UCSD-AML1 (cell line): ENCODE measurements around the gene CCDC188.

Experiments used
- DNase-seq: peaks from one replicate; lab custom pipeline; 2025; ENCODE audit not compliant: unreplicated experiment; lab: John Stamatoyannopoulos, UW

CCDC188 gene

DNA sequence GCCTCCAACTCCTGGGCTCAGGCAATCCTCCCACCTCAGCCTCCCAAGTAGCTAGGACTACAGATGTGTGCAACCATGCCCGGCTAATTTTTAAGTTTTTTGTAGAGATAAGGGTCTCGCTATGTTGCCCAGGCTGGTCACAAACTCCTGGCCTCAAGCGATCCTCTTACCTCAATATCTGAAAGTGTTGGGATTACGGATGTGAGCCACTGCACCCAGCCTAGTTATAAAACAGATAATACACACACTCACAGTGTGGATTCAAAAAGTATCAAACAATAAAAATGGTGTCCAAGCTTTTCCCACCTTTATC lies 377 bp upstream of the CCDC188 start:
- no peak for DNase-seq

DNA sequence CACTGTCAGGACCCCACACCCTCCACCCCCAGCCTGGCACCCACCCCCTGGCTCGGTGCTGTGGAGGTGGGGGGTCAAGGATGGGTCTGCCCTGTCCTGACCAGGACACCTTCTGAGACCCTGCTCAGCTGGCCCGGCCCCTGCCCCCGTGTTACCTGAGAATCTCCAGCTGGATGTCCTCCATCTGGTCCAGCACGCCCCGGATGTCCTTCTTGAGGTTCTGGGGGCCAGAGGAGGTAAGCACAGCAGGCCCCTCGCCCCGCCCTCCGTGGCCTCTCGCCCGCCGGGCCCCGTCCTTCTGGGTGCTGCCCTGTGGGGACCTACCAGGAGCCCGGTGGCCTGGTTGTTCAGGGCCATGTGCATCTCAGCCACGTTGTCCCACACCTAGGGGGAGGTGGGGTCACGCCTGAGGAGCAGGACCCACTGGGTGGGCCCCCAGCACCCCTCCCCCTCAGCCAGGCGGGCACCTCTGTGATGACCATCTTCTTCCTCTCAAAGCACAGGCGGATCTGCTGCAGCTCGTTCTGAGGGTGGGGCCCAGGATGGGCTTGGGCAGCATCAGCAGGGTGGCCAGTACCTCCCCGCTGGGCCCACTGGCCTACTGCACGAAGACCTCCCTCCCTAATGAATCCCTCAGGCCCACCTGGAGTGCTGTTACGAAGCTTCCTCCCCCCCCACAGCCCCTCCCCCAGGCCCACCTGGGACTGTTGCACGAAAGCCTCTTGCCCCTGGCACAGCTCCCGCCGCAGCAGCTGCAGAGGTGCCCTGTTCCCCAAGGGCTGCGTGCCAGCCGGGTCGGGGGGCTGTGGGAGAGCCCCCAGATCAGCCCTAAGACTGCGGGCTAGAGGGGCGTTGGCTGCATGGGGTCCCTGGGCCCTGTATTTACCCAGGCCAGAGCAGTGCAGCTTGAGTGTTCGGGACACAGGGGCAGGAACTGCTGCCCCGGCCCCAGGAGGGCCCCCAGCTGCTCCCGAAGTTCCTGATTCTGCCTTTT lies 1.3 kb downstream of the CCDC188 start:
- no peak for DNase-seq

- DNase-seq = no peak
Measured at GRCh38 chr22:20148414-20148813, 2.4 kb downstream of the CCDC188 start.

- no peak for DNase-seq
Measured at GRCh38 chr22:20147237-20147988, 3.4 kb downstream of the CCDC188 start.

GRCh38 chr22:20146777-20147176 lies 4.1 kb downstream of the CCDC188 start:
- no peak for DNase-seq

- DNase-seq = no peak
Measured at GRCh38 chr22:20145832-20146223, 5.0 kb downstream of the CCDC188 start.

GRCh38 chr22:20145206-20145831 lies 5.5 kb downstream of the CCDC188 start:
- no peak for DNase-seq

DNA sequence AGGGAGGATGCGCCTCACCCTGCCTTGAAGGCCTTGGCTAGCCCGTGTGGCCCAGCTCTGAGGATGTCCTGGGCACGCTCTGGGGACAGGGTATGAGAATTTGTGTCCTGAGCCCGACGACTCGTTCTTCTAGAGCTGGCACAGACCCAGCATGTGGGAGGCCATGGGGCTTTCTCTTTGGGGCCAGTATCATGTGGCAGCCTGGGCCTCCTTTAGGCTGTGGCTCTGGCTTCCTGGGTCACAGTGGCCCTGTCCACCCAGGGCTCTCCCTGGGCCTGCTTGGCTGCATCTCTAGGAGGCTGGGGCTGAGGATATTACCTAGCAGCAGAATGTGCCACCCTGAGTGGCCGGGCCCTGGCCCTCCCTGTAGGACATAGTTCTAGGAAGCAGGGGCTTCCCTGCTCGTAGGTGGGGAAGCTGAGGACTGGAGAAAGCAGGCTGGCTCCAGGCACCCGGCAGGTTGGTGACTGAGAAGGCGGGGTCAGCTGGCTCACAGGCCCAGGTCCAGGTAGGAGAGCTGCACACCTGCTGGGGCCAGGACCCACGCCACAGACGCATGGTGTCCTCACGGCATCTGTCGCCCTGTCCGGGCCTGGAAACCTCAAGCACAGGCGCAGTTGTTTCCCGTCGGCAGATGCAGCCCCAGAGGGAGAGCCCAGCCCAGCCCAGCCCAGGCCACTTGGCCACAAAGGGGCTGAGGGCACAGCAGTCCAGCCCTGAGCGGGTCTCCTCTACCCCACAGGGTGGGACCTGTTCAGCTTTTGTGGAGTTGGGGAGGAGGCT lies 6.8 kb downstream of the CCDC188 start:
- DNase-seq = no peak

DNA sequence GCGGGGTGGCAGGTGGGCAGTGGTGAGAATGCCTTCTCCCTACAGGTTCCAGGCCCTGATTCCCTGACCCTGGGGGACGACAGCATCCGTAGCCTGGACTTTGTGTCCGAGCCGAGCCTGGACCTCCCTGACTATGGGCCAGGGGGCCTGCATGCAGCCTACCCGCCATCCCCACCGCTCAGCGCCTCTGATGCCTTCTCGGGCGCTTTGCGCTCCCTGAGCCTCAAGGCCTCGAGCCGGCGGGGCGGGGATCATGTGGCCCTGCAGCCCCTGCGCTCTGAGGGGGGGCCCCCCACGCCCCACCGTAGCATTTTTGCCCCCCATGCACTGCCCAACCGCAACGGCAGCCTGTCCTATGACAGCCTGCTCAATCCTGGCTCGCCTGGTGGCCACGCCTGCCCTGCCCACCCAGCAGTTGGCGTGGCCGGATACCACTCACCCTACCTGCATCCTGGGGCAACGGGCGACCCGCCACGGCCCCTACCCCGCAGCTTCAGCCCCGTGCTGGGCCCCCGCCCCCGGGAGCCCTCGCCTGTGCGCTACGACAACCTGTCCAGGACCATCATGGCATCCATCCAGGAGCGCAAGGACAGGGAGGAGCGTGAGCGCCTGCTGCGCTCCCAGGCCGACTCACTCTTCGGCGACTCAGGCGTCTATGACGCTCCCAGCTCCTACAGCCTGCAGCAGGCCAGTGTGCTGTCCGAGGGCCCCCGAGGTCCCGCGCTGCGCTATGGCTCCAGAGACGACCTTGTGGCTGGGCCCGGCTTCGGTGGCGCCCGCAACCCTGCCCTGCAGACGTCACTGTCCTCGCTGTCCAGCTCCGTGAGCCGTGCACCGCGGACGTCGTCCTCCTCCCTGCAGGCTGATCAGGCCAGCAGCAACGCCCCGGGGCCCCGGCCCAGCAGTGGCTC lies 7.9 kb downstream of the CCDC188 start:
- DNase-seq = no peak

GRCh38 chr22:20141186-20142077 lies 9.4 kb downstream of the CCDC188 start:
- DNase-seq = no peak

- no peak for DNase-seq
Measured at GRCh38 chr22:20140521-20140964, 10.3 kb downstream of the CCDC188 start.

- DNase-seq = no peak
Measured at GRCh38 chr22:20140107-20140445, 10.8 kb downstream of the CCDC188 start.

GRCh38 chr22:20139391-20140106 lies 11.3 kb downstream of the CCDC188 start:
- no peak for DNase-seq

DNA sequence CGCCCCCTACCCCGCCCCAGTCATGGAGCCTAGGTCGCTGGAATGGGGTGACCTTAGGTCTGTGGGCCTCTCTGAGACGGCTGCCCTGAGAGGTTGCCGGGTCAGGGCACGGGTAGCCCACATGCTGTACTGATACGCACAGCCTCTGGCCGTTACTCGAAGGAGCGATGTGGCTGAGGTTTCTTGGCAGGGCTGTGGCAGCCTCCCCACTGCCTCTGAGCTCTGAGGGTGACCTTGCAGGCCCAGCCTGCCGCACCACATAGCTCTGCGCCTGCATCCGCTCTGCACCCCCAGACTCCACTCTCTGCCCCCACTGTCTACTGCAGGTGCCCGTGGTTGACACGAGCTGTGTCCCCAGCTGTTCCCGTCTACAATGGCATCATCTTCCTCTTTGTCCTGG lies 12.0 kb downstream of the CCDC188 start:
- DNase-seq = no peak

- DNase-seq = no peak
Measured at GRCh38 chr22:20138417-20138738, 12.5 kb downstream of the CCDC188 start.

DNA sequence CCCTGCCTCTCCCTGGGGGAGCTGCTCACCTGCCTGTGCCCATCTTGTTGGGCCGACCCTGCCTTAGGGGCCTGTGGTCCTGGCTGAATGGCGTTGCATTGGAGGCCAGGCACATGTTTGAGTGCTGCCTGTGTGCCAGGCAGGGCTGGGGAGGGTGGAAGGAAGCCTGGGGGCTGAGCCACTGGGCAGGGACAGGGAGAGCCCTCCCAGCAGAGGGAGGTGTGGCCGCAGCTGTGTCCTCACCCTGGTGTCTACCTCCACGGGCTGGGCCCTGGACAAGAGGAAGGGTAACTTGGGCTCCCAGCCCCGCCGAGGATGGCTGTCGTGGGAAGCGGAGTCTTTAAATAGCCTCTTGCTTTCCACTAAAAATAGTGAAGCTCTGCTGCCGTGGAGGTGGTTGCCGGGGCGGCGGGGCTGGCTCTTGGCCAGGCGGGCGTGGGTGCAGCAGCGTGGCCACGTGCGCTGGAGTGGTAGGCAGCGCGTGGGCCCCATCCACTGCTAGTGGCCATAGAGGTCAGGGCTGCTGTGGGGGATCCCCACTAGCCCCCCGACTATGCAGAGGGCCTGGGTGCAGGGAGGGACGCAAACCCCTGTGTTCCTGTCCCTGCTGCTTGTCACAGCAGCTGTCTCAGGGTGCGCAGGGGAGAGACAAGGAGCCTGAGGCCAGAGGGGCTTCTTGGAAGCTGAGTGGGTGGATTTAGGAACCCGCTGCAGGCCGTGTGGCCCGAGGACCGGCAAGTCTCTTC lies 13.0 kb downstream of the CCDC188 start:
- peak; percentile 47 for DNase-seq

DNA sequence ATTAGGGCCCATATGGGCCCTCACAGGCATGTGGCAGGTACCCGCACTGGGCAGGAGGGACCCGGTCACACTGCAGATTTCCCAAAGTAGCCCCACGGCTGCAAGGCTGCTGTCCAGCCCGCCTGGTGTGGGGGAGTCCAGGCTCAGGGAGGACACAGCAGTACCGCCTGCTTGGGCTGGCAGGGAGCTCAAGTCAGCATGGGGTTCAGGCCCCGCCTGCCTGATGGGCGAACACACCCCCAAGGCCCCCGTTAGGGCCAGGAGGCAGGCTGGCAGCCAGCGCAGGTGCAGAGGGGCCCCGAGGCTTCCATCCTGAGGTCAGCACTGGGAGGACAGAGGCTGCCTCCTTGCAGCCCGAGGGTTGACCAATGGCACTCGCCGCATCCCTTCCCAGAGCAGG lies 13.7 kb downstream of the CCDC188 start:
- DNase-seq = no peak

DNA sequence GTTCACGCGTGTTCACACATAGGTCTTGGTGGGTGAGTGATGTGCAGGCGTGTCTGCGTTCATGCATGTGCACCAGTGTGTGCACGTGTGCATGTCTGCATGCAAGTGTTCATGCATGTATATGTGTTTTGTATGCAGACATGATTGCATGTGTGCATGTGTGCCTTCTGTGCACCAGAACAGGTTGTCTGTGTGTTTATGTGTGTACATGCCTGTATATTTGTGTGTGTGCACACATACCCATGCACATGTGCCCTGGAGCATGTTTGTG lies 14.3 kb downstream of the CCDC188 start:
- DNase-seq = no peak
